Heart left ventricle (tissue), 16 donors: ENCODE results near the gene KCNAB2. TPM values are rescaled to one million over a fixed set of nuclear protein-coding genes. Genes with fewer than 3 reads are reported as not detected.
A peak's percentile ranks its signal among the peaks of the same experiment; 100 is the strongest.

ENCODE experiments used
- ATAC-seq, 4 donors: fragments of 200-7000 bp; cut with Tn5 transposase; one replicate each; pipeline ENCODE4 v1.9.1; 2020 to 2022; ENCODE audit warnings: moderate library complexity in 4 of 4, mild to moderate bottlenecking in 3 of 4, moderate number of reproducible peaks in 1 of 4
- DNase-seq, 5 donors: peaks; one replicate each; pipeline ENCODE4 v3.0.0-alpha.2; 2020
- H3K27ac ChIP-seq, 12 donors: fragments of 200-600 bp; sonication (generic) in 4 of 12; one replicate each; pipeline versions ENCODE4 v1.5.0 to v1.8.0; 2016 to 2022; ENCODE audit warnings: mild to moderate bottlenecking in 2 of 12
- H3K27me3 ChIP-seq, 9 donors: fragments of 200-600 bp; sonication (generic) in 2 of 9; one replicate each; pipeline versions ENCODE4 v1.5.1 to v1.8.0; 2016 to 2022; ENCODE audit warnings: mild to moderate bottlenecking in 3 of 9
- H3K36me3 ChIP-seq, 9 donors: fragments of 200-600 bp; sonication (generic) in 2 of 9; one replicate each; pipeline versions ENCODE4 v1.5.0 to v1.8.0; 2018 to 2022; ENCODE audit warnings: mild to moderate bottlenecking in 2 of 9
- H3K4me1 ChIP-seq, 12 donors: fragments of 200-600 bp; sonication (generic) in 4 of 12; one replicate each; pipeline versions ENCODE4 v1.5.0 to v1.8.0; 2016 to 2022; ENCODE audit warnings: mild to moderate bottlenecking in 3 of 12
- H3K4me3 ChIP-seq, 12 donors: fragments of 200-600 bp; sonication (generic) in 4 of 12; one replicate each; pipeline versions ENCODE4 v1.5.0 to v1.8.0; 2017 to 2022; ENCODE audit warnings: mild to moderate bottlenecking in 9 of 12, moderate library complexity in 4 of 12
- H3K9me3 ChIP-seq, 12 donors: fragments of 200-600 bp; sonication (generic) in 4 of 12; one replicate each; pipeline versions ENCODE4 v1.5.0 to v1.8.0; 2016 to 2022; ENCODE audit warnings: mild to moderate bottlenecking in 1 of 12
- POLR2A ChIP-seq, 2 donors: fragments of 450-650 bp; IDR thresholded peaks; one replicate each; pipeline ENCODE4 v1.6.1; 2017; ENCODE audit warnings: antibody characterized with exemption in 2 of 2, mild to moderate bottlenecking in 2 of 2, moderate library complexity in 2 of 2
- WGBS, 4 donors: extraction: QIAGEN DNeasy Blood & Tissue Kit in 2 of 4; methylation state at CpG; one replicate each; pipeline versions ENCODE4 v1.1.5 to v1.1.7; 2013 to 2018; 5-methylcytosine and 5-hydroxymethylcytosine counted together
- intact Hi-C, 10 donors: fragments of 100-400 bp; cut with DNase I; formaldehyde crosslinking; loops; one replicate each; pipeline versions ENCODE4 v1.11.1 to v1.14.2; 2022
- polyA plus RNA-seq, 2 donors: library from polyadenylated mRNA; stranded (reverse); fragments of 200-250 nt; gene quantifications; one replicate each; pipeline ENCODE4 v1.2.3, GENCODE V29; 2013
- total RNA-seq, 9 donors: library from RNA; depleted of rRNA in 2 of 9; stranded (reverse); fragments of >200 nt in 2 of 9; fragmentation: NEBNext Ultra II Directional in 3 of 9; extraction: Animal tissue kit (Norgen Biotek cat#: 25700) in 3 of 9; gene quantifications; one replicate each; pipeline versions ENCODE4 v1.1.0 to v1.2.4, GENCODE V29; 2016 to 2023
- TF ChIP-seq, protein P1 (sequence below), 12 donors: fragments of 200-600 bp; sonication (generic) in 4 of 12; IDR thresholded peaks; one replicate each; pipeline versions ENCODE4 v1.5.0 to v1.8.0; 2018 to 2022; ENCODE audit warnings: antibody characterized with exemption in 12 of 12, mild to moderate bottlenecking in 5 of 12
- donor health status: ischemic (EF 13 %, LVEDD 7.1; RV severe dilation, severe dysfunction).
- donor health status: healthy with polysubstance abuse.
- donor health status: DM: no; HTN: yes; CAD: no.
- donor health status: DM: no; HTN: no; CAD: no.
- donor health status: ischemic (EF 25% LVEDD 6.9; RV normal size, moderate dysfunction).
- donor health status: ischemic (EF 25% LVEDD 5.7; RV mildly dilated, moderate dysfunction).
- donor health status: healthy.
- donor health status: DM: yes; HTN: yes; CAD: no.
- donor health status: ischemic (EF 35%, LVEDD 5.7; RV mildly dilated, moderate dysfunction).
- donor health status: nonischemic (EF 11% LVEDD 7.7; RV severe dilation, severe dysfunction).
- donor health status: DM: yes; HTN: yes; CAD: no.
- donor health status: PGD.
- donor health status: ischemic (EF 29% LVEDD 5.4; RV normal size, mild dysfunction).
- donor health status: nonischemic (EF 23%, LVEDD 6.1; RV moderate dilation, normal function).

The KCNAB2 gene
- total and polyA plus RNA-seq, 11 donors = 10.7 to 51.4 (median 27.2) TPM

DNA sequence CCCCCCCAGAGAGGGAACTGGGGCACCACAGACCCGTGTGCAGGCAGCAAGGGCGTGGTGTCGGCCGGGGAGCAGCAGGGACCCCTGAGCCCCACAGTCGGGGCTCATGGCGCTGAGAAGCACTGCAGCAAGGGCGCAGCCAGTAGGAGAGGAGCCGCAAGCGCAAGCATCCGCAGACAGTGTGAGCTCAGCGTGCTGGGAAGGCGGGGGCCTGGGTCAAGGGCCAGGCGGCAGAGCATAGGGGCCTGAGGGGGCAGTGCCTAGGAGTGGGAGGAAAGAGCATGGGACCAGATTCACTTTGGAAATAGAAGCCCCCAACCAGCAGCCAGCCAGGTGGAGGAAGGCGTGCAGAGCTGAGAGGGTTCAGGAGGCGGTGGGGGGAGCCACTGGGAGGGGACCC is 6.7 kb upstream of the KCNAB2 start:
- Histone ChIP-seq H3K27me3 (no peaks in the 10 kb centered on the region), H3K36me3 (peaks cover 0 to 46% (median 0%) of the 10 kb centered on the region in 9 donors), H3K9me3 (no peaks in the 10 kb centered on the region), H3K4me3 (no peak overlapping the region), H3K4me1 (peaks cover 0 to 6% (median 0%) of the 10 kb centered on the region in 12 donors), H3K27ac (no peak overlapping the region)
- intact Hi-C loops = loop anchor here in 1 of 10 donors (5.0 kb wide), 1 partner anchor 138 kb away; no protein-coding TSS in a partner anchor
- no peak for DNase-seq
- no peak for TF ChIP-seq POLR2A (IDR thresholded peaks at IDR 0.05)
- TF ChIP-seq, protein P1, sequence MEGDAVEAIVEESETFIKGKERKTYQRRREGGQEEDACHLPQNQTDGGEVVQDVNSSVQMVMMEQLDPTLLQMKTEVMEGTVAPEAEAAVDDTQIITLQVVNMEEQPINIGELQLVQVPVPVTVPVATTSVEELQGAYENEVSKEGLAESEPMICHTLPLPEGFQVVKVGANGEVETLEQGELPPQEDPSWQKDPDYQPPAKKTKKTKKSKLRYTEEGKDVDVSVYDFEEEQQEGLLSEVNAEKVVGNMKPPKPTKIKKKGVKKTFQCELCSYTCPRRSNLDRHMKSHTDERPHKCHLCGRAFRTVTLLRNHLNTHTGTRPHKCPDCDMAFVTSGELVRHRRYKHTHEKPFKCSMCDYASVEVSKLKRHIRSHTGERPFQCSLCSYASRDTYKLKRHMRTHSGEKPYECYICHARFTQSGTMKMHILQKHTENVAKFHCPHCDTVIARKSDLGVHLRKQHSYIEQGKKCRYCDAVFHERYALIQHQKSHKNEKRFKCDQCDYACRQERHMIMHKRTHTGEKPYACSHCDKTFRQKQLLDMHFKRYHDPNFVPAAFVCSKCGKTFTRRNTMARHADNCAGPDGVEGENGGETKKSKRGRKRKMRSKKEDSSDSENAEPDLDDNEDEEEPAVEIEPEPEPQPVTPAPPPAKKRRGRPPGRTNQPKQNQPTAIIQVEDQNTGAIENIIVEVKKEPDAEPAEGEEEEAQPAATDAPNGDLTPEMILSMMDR (IDR thresholded peaks at IDR 0.05) = no peak
- 88 to 93% (median 89%) methylated on average over 15 of the region's 15 CpGs for WGBS, 4 donors
- no peak for ATAC-seq

DNA sequence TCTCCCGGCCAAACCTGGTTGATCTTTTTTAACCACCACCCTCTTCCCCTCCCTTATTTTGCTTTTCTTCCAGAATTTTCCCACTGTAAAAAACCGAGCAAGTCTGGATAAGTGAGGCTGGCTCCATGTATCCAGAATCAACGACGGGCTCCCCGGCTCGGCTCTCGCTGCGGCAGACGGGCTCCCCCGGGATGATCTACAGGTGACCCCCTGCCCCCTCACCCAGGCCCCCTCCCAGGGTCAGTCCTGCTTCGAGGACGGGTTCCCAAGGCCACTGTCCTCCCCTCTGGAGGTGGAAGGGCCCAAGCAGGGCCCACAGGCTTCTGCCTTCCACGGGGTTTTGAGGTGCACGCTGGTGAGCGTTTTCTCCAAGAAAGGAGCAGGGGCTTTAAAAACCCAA is 5.2 kb upstream of the KCNAB2 start:
- WGBS, 4 donors = 88 to 91% (median 90%) methylated on average over 15 of the region's 15 CpGs
- TF ChIP-seq POLR2A (IDR thresholded peaks at IDR 0.05) = no peak
- TF ChIP-seq, protein P1 (IDR thresholded peaks at IDR 0.05) = no peak
- no peak overlapping the region for H3K4me3 ChIP-seq
- no peaks in the 10 kb centered on the region for H3K9me3 ChIP-seq
- H3K4me1 ChIP-seq = peaks cover 0 to 6% (median 0%) of the 10 kb centered on the region in 12 donors
- intact Hi-C loops = loop anchor here in 3 of 10 donors (5.0 to 10.0 kb wide), 4 partner anchors 134 to 304 kb away; partner anchors contain the start of gene HES3 (in 1 of the 3)
- DNase-seq (no peak), ATAC-seq (no peak)
- H3K27ac ChIP-seq = no peak overlapping the region
- peaks cover 0 to 46% (median 0%) of the 10 kb centered on the region in 9 donors for H3K36me3 ChIP-seq
- no peaks in the 10 kb centered on the region for H3K27me3 ChIP-seq

DNA sequence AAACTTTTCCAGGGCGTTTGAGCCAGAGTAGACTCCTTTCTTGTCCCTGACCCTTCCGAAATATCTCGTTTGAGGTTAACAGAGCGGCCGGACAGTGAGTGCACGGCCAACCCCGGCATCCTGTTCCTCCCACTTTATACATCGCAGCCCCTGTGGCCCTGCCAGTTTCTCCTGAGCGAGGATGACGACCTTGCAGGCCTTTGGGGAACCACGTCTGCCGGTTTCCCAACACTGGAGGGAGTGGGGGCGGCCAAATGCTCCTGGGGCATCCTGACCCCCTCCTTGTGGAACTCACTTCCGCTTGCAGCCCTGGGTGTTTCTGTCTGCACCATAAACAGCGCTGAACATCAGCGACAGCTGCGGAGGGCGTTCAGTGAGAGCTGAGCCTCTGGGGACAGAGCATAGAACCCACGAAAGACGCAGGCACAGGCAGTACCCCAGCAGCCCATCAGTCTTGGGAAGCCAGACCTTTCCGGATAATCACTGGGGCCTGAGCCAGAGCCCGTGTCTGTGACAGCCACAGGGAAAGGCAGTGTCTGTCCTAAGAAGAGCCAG is 4.8 kb upstream of the KCNAB2 start:
- Histone ChIP-seq H3K9me3 (no peaks in the 10 kb centered on the region), H3K4me1 (peaks cover 0 to 6% (median 0%) of the 10 kb centered on the region in 12 donors), H3K36me3 (peaks cover 0 to 46% (median 0%) of the 10 kb centered on the region in 9 donors), H3K27me3 (no peaks in the 10 kb centered on the region), H3K4me3 (no peak overlapping the region), H3K27ac (no peak overlapping the region)
- no peak for DNase-seq
- ATAC-seq = peak in 1 of 4 donors; percentile 9
- intact Hi-C loops = loop anchor here in 3 of 10 donors (5.0 to 10.0 kb wide), 4 partner anchors 134 to 304 kb away; partner anchors contain the start of gene HES3 (in 1 of the 3)
- TF ChIP-seq, protein P1 (IDR thresholded peaks at IDR 0.05) = no peak
- no peak for TF ChIP-seq POLR2A (IDR thresholded peaks at IDR 0.05)
- WGBS, 4 donors = 83 to 93% (median 90%) methylated on average over 22 of the region's 22 CpGs

GRCh38 chr1:6041432-6042062 is 4.1 kb upstream of the KCNAB2 start:
- intact Hi-C loops = loop anchor here in 3 of 10 donors (5.0 to 10.0 kb wide), 4 partner anchors 133 to 303 kb away; partner anchors contain the start of gene HES3 (in 1 of the 3)
- peak in 2 of 4 donors; percentile 44 to 50 for ATAC-seq
- 54 to 66% (median 59%) methylated on average over 18 to 20 of the region's 20 CpGs for WGBS, 4 donors

More at GRCh38 chr1:6041432-6042062, 4.1 kb upstream of the KCNAB2 start:
- Histone ChIP-seq H3K4me1 (peaks cover 0 to 6% (median 0%) of the 10 kb centered on the region in 12 donors), H3K4me3 (no peak overlapping the region), H3K27ac (no peak overlapping the region), H3K9me3 (no peaks in the 10 kb centered on the region), H3K36me3 (peaks cover 0 to 46% (median 0%) of the 10 kb centered on the region in 9 donors), H3K27me3 (no peaks in the 10 kb centered on the region)
- no peak for DNase-seq
- TF ChIP-seq, protein P1 (IDR thresholded peaks at IDR 0.05) = peak in 10 of 12 donors; percentile 27 to 54 (median 49)
- TF ChIP-seq POLR2A (IDR thresholded peaks at IDR 0.05) = no peak
